Glutamatergic neuron (in vitro differentiated cells): Measurements from ENCODE around the gene LRRFIP2. TPM values are rescaled to one million over a fixed set of nuclear protein-coding genes. Genes with fewer than 3 reads are reported as not detected.

Experiments
- DNase-seq: peaks from one replicate; pipeline ENCODE4 v3.0.0; 2022
- H3K27ac Mint-ChIP-seq: one replicate; pipeline ENCODE4 v1.8.0; 2020; ENCODE audit warnings: mild to moderate bottlenecking, mixed read lengths, inconsistent platforms; ENCODE audit not compliant: unreplicated experiment
- H3K27me3 Mint-ChIP-seq: one replicate; pipeline ENCODE4 v1.8.0; 2020; ENCODE audit warnings: mild to moderate bottlenecking, moderate library complexity, mixed read lengths, inconsistent platforms; ENCODE audit not compliant: unreplicated experiment
- H3K36me3 Mint-ChIP-seq: one replicate; pipeline ENCODE4 v1.8.0; 2020; ENCODE audit warnings: mild to moderate bottlenecking, mixed read lengths, inconsistent platforms; ENCODE audit not compliant: unreplicated experiment
- H3K4me1 Mint-ChIP-seq: one replicate; pipeline ENCODE4 v1.8.0; 2020; ENCODE audit warnings: mild to moderate bottlenecking, low read depth, mixed read lengths, inconsistent platforms; ENCODE audit not compliant: unreplicated experiment
- H3K4me3 Mint-ChIP-seq: one replicate; pipeline ENCODE4 v1.8.0; 2020; ENCODE audit warnings: mild to moderate bottlenecking, mixed read lengths, inconsistent platforms; ENCODE audit not compliant: unreplicated experiment
- H3K9me3 Mint-ChIP-seq: one replicate; pipeline ENCODE4 v1.8.0; 2020; ENCODE audit warnings: mild to moderate bottlenecking, moderate library complexity, mixed read lengths, inconsistent platforms; ENCODE audit not compliant: unreplicated experiment
- CTCF ChIP-seq: fragments of 200-600 bp; sonication (generic); IDR thresholded peaks from one replicate; pipeline ENCODE4 v1.5.0; 2021; ENCODE audit not compliant: partially characterized antibody, unreplicated experiment
- total RNA-seq: library from RNA; stranded (reverse); fragmentation: NEBNext Ultra II Directional; extraction: Animal tissue kit (Norgen Biotek cat#: 25700); gene quantifications from one replicate; pipeline ENCODE4 v1.2.1, GENCODE V29; 2021; ENCODE audit not compliant: unreplicated experiment

LRRFIP2 gene
- total RNA-seq, 1 donor from 2014 or later, result 45.3 TPM

- H3K4me3 Mint-ChIP-seq, result no peak overlapping the region
- H3K4me1 Mint-ChIP-seq, result no peaks in the 10 kb centered on the region
- H3K36me3 Mint-ChIP-seq, result no peaks in the 10 kb centered on the region
- no peak for DNase-seq
- H3K9me3 Mint-ChIP-seq, result peaks cover 2% of the 10 kb centered on the region
- H3K27me3 Mint-ChIP-seq, result no peaks in the 10 kb centered on the region
- H3K27ac Mint-ChIP-seq, result no peak overlapping the region
- no peak for TF ChIP-seq CTCF
These were observed 42.0 kb downstream of the LRRFIP2 start for GRCh38 chr3:37132334-37132733.

DNA sequence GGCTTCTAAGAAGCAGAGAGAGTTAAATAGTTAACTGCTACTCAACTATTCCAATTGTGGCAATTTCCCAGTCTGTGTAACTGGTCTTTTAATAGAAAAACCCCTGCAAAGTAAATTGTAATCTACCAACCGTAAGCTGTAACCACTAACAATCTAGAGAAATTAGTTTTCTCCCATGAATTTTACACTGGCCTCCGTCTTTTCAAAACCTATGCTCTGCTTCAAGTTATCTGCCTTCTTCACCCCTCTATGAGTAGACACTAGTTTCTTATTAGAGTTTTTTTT is 42.6 kb downstream of the LRRFIP2 start:
- DNase-seq, result no peak
- H3K4me1 Mint-ChIP-seq, result no peaks in the 10 kb centered on the region
- no peaks in the 10 kb centered on the region for H3K36me3 Mint-ChIP-seq
- no peak overlapping the region for H3K4me3 Mint-ChIP-seq
- H3K27ac Mint-ChIP-seq, result no peak overlapping the region
- no peak for TF ChIP-seq CTCF
- peaks cover 2% of the 10 kb centered on the region for H3K9me3 Mint-ChIP-seq
- H3K27me3 Mint-ChIP-seq, result no peaks in the 10 kb centered on the region

GRCh38 chr3:37130984-37131859 is 43.2 kb downstream of the LRRFIP2 start:
- H3K4me3 Mint-ChIP-seq, result no peak overlapping the region
- DNase-seq, result no peak
- H3K27ac Mint-ChIP-seq, result no peak overlapping the region
- no peak for TF ChIP-seq CTCF
- no peaks in the 10 kb centered on the region for H3K36me3 Mint-ChIP-seq
- H3K9me3 Mint-ChIP-seq, result peaks cover 2% of the 10 kb centered on the region
- H3K27me3 Mint-ChIP-seq, result no peaks in the 10 kb centered on the region
- H3K4me1 Mint-ChIP-seq, result no peaks in the 10 kb centered on the region

- H3K27ac Mint-ChIP-seq, result no peak overlapping the region
- no peak for TF ChIP-seq CTCF
- H3K27me3 Mint-ChIP-seq, result no peaks in the 10 kb centered on the region
- H3K9me3 Mint-ChIP-seq, result peaks cover 2% of the 10 kb centered on the region
- no peaks in the 10 kb centered on the region for H3K4me1 Mint-ChIP-seq
- DNase-seq, result no peak
- H3K4me3 Mint-ChIP-seq, result no peak overlapping the region
- no peaks in the 10 kb centered on the region for H3K36me3 Mint-ChIP-seq
These were observed 43.9 kb downstream of the LRRFIP2 start for GRCh38 chr3:37130448-37130847.

- no peak for TF ChIP-seq CTCF
- peaks cover 2% of the 10 kb centered on the region for H3K9me3 Mint-ChIP-seq
- no peak overlapping the region for H3K27ac Mint-ChIP-seq
- H3K36me3 Mint-ChIP-seq, result no peaks in the 10 kb centered on the region
- no peaks in the 10 kb centered on the region for H3K27me3 Mint-ChIP-seq
- H3K4me3 Mint-ChIP-seq, result no peak overlapping the region
- H3K4me1 Mint-ChIP-seq, result no peaks in the 10 kb centered on the region
- no peak for DNase-seq
These were observed 44.5 kb downstream of the LRRFIP2 start for GRCh38 chr3:37129871-37130270.
